ENCODE measurements around the gene SEMA3C.

DNA sequence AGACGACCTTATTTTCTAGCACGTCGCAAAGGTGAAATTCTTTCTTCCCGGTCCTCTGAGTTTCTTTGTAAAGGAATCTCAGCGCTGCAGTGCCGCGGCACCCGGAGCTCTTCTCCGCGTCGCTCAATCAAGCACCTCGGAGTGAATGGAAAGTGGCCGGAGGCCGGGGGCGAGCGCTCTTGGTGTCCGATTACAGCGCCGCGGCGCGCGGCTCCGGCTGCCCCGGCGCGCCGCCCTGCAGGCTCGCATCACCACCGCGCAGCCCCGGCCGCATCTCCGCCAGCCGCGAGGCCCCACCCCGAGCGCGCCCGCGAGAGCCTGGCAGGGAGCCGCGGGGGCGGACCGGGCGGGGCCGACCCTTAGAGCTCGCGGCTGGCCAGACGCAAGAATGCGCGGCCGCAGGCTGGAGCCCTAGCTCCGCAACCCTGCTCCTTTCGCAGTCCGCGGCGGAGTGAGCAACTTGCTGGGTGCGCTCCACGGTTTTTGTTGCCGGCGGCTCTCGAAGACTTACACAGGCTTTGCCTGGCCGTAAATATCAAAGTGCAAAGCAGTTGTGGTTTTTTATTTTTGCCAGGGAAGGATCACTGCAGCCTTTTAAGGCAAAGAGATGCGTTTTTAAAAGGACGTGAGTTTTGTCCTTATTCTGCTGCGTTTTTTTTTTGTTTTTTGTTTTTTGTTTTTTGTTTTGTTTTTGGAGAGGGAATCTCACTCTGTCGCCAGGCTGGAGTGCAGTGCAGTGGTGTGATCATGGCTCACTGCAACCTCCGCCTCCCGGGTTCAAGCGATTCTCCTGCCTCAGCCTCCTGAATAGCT is at the start of gene SEMA3C:
- TF ChIP-seq, protein P1, sequence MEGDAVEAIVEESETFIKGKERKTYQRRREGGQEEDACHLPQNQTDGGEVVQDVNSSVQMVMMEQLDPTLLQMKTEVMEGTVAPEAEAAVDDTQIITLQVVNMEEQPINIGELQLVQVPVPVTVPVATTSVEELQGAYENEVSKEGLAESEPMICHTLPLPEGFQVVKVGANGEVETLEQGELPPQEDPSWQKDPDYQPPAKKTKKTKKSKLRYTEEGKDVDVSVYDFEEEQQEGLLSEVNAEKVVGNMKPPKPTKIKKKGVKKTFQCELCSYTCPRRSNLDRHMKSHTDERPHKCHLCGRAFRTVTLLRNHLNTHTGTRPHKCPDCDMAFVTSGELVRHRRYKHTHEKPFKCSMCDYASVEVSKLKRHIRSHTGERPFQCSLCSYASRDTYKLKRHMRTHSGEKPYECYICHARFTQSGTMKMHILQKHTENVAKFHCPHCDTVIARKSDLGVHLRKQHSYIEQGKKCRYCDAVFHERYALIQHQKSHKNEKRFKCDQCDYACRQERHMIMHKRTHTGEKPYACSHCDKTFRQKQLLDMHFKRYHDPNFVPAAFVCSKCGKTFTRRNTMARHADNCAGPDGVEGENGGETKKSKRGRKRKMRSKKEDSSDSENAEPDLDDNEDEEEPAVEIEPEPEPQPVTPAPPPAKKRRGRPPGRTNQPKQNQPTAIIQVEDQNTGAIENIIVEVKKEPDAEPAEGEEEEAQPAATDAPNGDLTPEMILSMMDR (conservative IDR thresholded peaks at IDR 0.05; ENCODE audit: low read depth, low read length), result no peak
- TF ChIP-seq EZH2 (IDR thresholded peaks at IDR 0.05; ENCODE audit: borderline replicate concordance, low read depth, low read length, poor library complexity, severe bottlenecking), result no peak

Measured in A673 (cell line).